MCF 10A (cell line): Measurements from ENCODE around the gene LIMD2. TPM values are rescaled to one million over a fixed set of nuclear protein-coding genes. Genes with fewer than 3 reads are reported as not detected.

Experiments used
- BruUV-seq: library from RNA; stranded (reverse); fragments of 400-500 nt; replicated peaks from 2 replicates; lab custom pipeline; 2021; lab: Mats Ljungman, UMichigan
- CTCF ChIA-PET: fragments of 300-600 bp; sonication (Branson Sonifier 250); formaldehyde crosslinking; extraction: SDS; loops from one replicate; lab custom pipeline; 2021; ENCODE audit warnings: antibody characterized with exemption, inconsistent platforms; lab: Yijun Ruan, JAX
- POLR2A ChIA-PET: fragments of 300-600, 350-650 bp; sonication (Branson Sonifier 250); formaldehyde crosslinking; extraction: SDS; loops from one replicate; lab custom pipeline; 2020; ENCODE audit warnings: antibody characterized with exemption, inconsistent platforms; lab: Yijun Ruan, JAX
- DNase-seq: peaks from one replicate; pipeline ENCODE4 v3.0.0-alpha.2; 2018; ENCODE audit not compliant: unreplicated experiment
- H3K27ac Mint-ChIP-seq: one replicate; pipeline ENCODE4 v1.8.0; 2022; ENCODE audit warnings: mild to moderate bottlenecking, low read depth, mixed read lengths; ENCODE audit not compliant: unreplicated experiment
- H3K27me3 Mint-ChIP-seq: one replicate; pipeline ENCODE4 v1.8.0; 2022; ENCODE audit warnings: mixed read lengths; ENCODE audit not compliant: insufficient read depth, unreplicated experiment
- H3K36me3 Mint-ChIP-seq: one replicate; pipeline ENCODE4 v1.8.0; 2022; ENCODE audit warnings: mild to moderate bottlenecking, moderate library complexity, mixed read lengths; ENCODE audit not compliant: insufficient read depth, unreplicated experiment
- H3K4me1 Mint-ChIP-seq: one replicate; pipeline ENCODE4 v1.8.0; 2022; ENCODE audit warnings: mixed read lengths; ENCODE audit not compliant: insufficient read depth, unreplicated experiment
- H3K4me3 Mint-ChIP-seq: one replicate; pipeline ENCODE4 v1.8.0; 2022; ENCODE audit warnings: mild to moderate bottlenecking, moderate library complexity, mixed read lengths; ENCODE audit not compliant: unreplicated experiment
- H3K9me3 Mint-ChIP-seq: one replicate; pipeline ENCODE4 v1.8.0; 2022; ENCODE audit warnings: mixed read lengths; ENCODE audit not compliant: unreplicated experiment
- CTCF ChIP-seq: fragments of 200-600 bp; IDR thresholded peaks from one replicate; pipeline ENCODE4 v1.8.0; 2022; ENCODE audit warnings: antibody characterized with exemption, mild to moderate bottlenecking; ENCODE audit not compliant: unreplicated experiment
- intact Hi-C: fragments of 100-400 bp; cut with micrococcal nuclease; formaldehyde crosslinking; loops from 2 replicates; pipeline ENCODE4 v1.14.1; 2022
- total RNA-seq: library from RNA; stranded (reverse); gene quantifications from 2 replicates; pipeline ENCODE4 v1.2.3, GENCODE V29; 2022

LIMD2 gene
- total RNA-seq, 1 experiment from 2014 or later, result 0.56 TPM

GRCh38 chr17:63679214-63679613 lies 20.7 kb downstream of the LIMD2 start:
- BruUV-seq, result no TSS peak
- intact Hi-C loops, result no loop called here
- H3K27ac Mint-ChIP-seq, result no peak overlapping the region
- no peaks in the 10 kb centered on the region for H3K36me3 Mint-ChIP-seq
- DNase-seq, result no peak
- no peak for TF ChIP-seq CTCF
- no peaks in the 10 kb centered on the region for H3K9me3 Mint-ChIP-seq
- H3K4me1 Mint-ChIP-seq, result peaks cover 18% of the 10 kb centered on the region
- ChIA-PET POLR2A (no interaction called here), CTCF (interaction anchor here (0.9 kb wide), 1 partner anchor 9 kb away, joined by 3 read pairs; no protein-coding TSS in a partner anchor)
- no peaks in the 10 kb centered on the region for H3K27me3 Mint-ChIP-seq
- H3K4me3 Mint-ChIP-seq, result no peak overlapping the region

GRCh38 chr17:63676584-63676983 lies 23.3 kb downstream of the LIMD2 start:
- no peak for TF ChIP-seq CTCF
- H3K27me3 Mint-ChIP-seq, result no peaks in the 10 kb centered on the region
- POLR2A ChIA-PET, result interaction anchor here (0.7 to 1.8 kb wide), 5 partner anchors 9 to 707 kb away, joined by 3 to 8 read pairs (median 5); partner anchors contain the start of gene MAP3K3
- no peaks in the 10 kb centered on the region for H3K36me3 Mint-ChIP-seq
- CTCF ChIA-PET, result interaction anchor here (0.8 to 1.5 kb wide), 3 partner anchors 29 to 644 kb away, joined by 3 read pairs; no protein-coding TSS in a partner anchor
- BruUV-seq, result no TSS peak
- no peak overlapping the region for H3K4me3 Mint-ChIP-seq
- intact Hi-C loops, result no loop called here
- no peaks in the 10 kb centered on the region for H3K9me3 Mint-ChIP-seq
- peaks cover 18% of the 10 kb centered on the region for H3K4me1 Mint-ChIP-seq
- no peak for DNase-seq
- no peak overlapping the region for H3K27ac Mint-ChIP-seq

GRCh38 chr17:63675607-63676546 lies 24.0 kb downstream of the LIMD2 start:
- H3K27me3 Mint-ChIP-seq, result no peaks in the 10 kb centered on the region
- CTCF ChIA-PET, result interaction anchor here (0.5 to 1.5 kb wide), 10 partner anchors 9 to 643 kb away, joined by 3 to 5 read pairs (median 3); no protein-coding TSS in a partner anchor

More at GRCh38 chr17:63675607-63676546, 24.0 kb downstream of the LIMD2 start:
- Mint-ChIP-seq H3K4me3 (peak overlapping the region; percentile 37), H3K27ac (no peak overlapping the region), H3K9me3 (no peaks in the 10 kb centered on the region), H3K4me1 (peaks cover 18% of the 10 kb centered on the region), H3K36me3 (no peaks in the 10 kb centered on the region)
- intact Hi-C loops, result no loop called here
- no peak for TF ChIP-seq CTCF
- BruUV-seq, result no TSS peak
- POLR2A ChIA-PET, result interaction anchor here (0.7 to 1.8 kb wide), 6 partner anchors 9 to 707 kb away, joined by 3 to 8 read pairs (median 4); partner anchors contain the start of gene MAP3K3
- DNase-seq, result peak; percentile 89
